ENCODE data around the gene OR51B5. TPM values are rescaled to one million over a fixed set of nuclear protein-coding genes. Genes with fewer than 3 reads are reported as not detected.
"Not testable (repeated sequence)": the region's sequence is repeated elsewhere in the genome, so short reads cannot be mapped to it uniquely, and the experiment has no call there.

Gene OR51B5
- total RNA-seq (2014; rRNA removed; shearing (Covaris generic)): not detected in 2 replicates

DNA sequence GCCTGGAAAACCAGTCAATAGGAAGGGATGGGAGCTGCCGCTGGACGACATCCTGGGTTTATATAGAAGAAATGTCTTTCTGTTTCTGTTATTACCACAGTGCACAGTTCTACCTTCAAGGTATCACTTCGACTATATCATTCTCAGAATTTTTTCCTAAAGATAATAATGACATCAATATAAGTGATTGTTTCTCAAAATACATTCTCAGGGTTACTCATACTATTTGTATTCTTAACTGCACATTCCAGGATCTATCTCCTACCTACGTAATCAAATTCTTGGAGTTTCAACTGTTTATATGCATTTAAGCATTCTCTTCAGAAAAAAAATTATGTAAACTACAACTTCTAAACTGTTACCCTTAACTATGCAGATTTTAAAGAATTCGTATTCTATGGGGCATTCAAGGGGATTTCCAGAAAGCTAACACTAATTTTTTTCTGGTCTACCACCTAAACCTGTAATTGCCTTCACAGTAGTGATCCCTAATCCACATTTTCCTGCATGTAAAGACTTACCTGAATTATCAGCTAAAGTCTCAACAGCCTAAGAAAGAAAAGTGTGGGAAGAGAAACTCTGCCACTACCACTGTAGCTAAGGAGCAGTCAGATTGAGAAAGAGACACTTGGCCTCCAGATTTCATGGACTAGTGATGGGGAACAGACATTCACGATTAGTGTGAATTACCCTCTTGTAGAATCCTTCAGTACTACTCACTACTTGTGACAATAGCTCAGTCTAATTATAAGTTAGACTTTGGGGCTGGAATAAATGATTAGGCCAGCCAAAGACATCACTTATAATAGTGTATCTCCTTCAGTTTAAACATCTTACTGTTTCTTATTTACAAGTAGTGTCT lies at the start of gene OR51B5:
TSS of gene OR51B5 (minus strand) at position 51 of the 862 bp plus-strand sequence. CDS start at position 51, 0 bp downstream.
- no peak for DNase-seq (ENCODE audit: low spot score)

DNA sequence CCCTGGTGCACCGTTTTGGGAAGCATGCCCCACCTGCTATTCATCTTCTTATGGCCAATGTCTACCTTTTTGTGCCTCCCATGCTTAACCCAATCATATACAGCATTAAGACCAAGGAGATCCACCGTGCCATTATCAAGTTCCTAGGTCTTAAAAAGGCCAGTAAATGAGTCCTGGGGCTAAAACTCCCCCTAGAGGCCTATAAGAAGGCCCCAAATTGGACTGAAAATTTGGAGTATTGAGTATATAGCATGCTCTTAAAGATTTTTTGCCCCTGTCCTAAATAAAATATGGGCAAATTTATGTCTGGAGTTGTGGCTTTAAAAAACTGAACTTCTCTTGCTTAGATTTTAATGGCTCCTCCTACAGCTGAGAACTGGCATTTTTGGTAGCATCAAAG lies 46.9 kb upstream of the OR51B5 start:
- no peak for DNase-seq (ENCODE audit: low spot score)

- DNase-seq (ENCODE audit: low spot score): no peak
These were observed 41.0 kb upstream of the OR51B5 start for GRCh38 chr11:5384335-5384734.

DNA sequence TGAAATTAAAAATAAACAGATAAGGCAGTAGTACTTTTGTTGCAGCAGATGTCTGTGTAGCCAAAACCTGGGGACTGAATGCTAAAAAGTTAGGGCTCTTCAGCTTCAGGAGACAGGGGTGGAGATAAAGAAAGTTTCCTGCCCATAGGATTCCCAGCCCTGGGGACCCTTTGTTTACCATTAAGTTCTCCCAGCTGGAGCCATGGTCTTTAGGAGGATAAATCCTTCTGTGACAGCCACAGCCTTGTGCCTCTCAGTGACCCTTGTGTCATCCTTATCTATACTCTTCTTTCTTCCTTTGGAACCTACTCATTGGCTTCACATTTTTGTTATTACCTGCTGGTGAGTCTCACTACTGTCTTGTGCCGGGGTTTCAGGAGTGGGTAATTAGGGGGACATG lies 40.3 kb upstream of the OR51B5 start, which contains the start of gene OR51M1:
TSS of gene OR51M1 (plus strand) at position 237 of the 400 bp plus-strand sequence. CDS start 5,587 bp downstream, outside the sequence.
- DNase-seq (ENCODE audit: low spot score): no peak

DNA sequence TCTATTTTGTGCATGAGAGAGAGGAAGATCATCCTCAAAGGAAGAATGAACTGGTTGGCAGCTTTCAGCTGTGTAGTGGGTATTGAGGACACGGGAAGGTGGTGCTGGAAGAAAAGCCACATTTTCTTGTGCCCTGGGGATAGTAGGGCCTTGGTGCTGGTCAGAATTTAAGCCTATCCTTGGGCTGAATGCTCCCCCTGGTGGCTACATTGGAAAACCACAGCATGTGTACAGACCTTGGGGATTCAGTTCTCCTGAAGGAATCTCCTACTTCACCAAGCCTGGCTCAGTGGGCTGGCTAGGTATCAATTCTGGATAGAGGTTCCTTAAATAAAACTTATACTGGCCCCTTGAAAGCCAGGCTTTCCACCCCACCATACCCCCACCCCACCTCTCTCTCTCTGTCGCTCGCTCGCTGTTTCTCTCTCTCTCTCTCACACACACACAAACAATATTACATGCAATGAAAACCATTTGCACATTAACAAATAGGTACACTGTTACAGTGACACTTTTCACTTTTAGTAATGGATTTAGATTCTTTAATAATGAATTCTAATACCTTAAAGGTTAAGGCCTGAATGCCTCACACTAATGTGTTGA lies 37.5 kb upstream of the OR51B5 start:
- peak; percentile 79 for DNase-seq (ENCODE audit: low spot score)

DNA sequence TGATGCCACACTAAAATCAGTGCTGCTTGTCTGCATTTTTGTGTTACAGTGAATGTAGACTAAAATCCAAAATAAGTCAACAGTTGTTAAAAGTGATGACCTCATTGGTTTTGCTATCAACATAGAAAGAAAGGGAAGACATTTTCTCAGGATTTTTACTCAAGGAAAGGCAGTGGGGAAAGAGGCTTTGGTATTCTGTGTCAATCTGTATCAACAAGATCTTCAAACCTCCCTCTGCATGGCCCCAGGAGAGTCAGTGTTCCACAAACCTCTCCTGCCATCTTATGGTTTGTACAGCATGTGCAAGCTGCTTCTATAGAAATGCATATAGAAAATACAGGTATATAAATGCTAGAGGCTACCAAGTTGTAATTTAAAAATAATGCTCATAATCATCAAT lies 26.5 kb upstream of the OR51B5 start:
- peak; percentile 17 for DNase-seq (ENCODE audit: low spot score)

DNA sequence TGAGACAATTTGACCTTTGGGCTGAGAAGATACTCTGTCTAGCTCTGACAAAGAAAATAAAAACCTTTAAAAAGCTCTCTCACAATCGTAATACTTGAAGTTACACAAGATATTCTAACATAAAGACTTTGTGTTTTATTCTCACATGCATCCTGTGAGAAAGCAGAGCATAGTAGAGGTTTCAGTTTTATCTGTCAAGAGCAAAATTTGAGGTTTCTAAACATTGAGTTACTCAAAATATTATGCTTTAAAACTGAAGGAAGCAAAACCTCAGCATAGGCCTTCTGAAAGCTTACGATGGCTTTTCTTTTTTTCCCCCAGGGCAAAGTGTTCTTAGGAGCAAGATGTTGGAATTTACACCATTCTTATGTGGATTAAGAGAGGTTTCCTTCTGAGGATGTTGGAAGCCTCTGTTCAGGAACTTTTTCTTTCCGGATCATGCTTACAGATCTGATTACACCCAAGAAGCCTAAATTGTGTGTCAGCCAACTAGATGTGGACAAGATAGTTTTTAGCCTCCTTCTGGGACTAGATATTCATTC lies 25.2 kb upstream of the OR51B5 start:
- no peak for DNase-seq (ENCODE audit: low spot score)

DNA sequence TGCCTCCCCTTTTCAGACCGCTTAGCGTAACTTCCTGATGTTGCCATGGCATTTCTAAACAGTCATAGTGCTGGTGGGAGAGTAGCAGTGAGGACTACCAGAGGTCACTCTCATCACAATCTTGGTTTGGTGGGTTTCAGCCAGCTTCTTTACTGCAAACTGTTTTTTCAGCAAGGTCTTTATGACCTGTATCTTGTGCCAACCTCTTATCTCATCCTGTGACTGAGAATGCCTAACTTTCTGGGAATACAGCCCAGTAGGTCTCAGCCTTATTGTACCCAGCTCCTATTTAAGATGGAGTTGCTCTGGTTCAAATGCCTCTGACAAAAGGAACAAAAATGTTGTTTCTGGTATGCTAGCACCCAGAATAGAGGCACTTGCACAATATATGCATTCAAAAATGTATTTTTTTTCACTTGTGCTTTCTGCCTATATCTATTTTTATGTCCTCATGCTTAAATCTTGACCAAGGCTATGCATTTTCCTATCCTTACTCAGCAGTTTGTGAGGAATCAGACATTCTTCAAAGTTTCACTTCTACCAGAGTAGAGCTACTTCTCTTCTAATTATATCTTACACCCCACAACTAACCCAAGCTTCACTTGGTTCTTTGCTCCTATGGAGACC lies 24.2 kb upstream of the OR51B5 start:
- DNase-seq (ENCODE audit: low spot score): no peak

- DNase-seq (ENCODE audit: low spot score): no peak
These were observed 23.5 kb upstream of the OR51B5 start for GRCh38 chr11:5366856-5367255.

DNA sequence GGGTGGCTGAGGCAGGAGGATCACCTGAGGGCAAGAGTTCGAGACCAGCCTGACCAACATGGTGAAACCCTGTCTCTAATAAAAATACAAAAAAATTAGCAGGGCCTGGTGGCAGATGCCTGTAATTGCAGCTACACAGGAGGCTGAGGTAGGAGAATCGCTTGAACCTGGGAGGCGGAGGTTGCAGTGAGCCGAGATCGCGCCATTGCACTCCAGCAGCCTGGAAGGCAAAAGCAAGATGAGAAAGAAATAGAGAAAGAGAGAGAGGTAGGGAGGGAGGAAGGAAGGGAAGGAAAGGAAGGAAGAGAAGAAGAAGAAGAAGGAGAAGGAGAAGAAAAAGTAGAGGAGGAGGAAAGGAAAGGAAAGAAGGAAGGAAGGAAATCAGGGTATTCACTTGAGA lies 23.0 kb upstream of the OR51B5 start:
- not testable (repeated sequence) for DNase-seq (ENCODE audit: low spot score)

GRCh38 chr11:5364214-5364613 lies 20.9 kb upstream of the OR51B5 start:
- no peak for DNase-seq (ENCODE audit: low spot score)

- DNase-seq (ENCODE audit: low spot score): no peak
These were observed 20.4 kb upstream of the OR51B5 start for GRCh38 chr11:5363679-5364078.

DNA sequence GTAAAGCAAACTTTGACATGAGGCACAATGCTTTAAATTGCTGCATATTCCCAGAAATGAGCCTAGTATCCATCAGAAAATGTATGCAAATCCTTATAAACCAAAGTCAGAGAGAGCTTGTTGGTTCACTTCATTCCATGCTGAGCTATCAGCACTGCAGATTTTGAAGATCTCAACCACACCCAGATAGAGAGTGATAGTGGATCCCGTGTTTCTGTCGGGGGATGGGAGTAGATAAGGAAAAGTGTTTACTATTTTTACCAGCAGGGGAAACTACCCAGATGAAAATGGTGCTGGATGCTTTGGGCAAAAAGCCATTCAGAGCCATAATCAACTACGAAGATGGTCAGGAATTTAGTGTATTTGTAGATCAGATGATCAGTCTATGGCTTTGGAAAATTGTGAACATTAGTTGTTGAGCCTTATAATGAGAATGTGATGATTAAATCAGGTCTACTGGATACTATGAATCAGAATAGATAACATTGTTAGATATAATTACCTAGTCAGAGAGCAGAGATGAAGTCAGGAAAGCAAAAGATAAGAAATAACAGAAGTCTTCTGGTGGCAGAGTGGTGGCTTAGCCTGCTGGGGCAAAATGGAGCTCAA lies 18.8 kb upstream of the OR51B5 start:
- no peak for DNase-seq (ENCODE audit: low spot score)

- not testable (repeated sequence) for DNase-seq (ENCODE audit: low spot score)
These were observed 12.7 kb upstream of the OR51B5 start for GRCh38 chr11:5356031-5356430.

- DNase-seq (ENCODE audit: low spot score): no peak
These were observed 7.9 kb upstream of the OR51B5 start, which contains the start of gene OR51B6 for GRCh38 chr11:5351208-5351607. Gene OR51B6, plus strand, starts transcription at chr11:5351508. Its CDS starts 0 bp downstream, at chr11:5351508.

GRCh38 chr11:5349550-5349949 lies 6.2 kb upstream of the OR51B5 start:
- no peak for DNase-seq (ENCODE audit: low spot score)

GRCh38 chr11:5348551-5349194 lies 5.3 kb upstream of the OR51B5 start:
- no peak for DNase-seq (ENCODE audit: low spot score)

DNA sequence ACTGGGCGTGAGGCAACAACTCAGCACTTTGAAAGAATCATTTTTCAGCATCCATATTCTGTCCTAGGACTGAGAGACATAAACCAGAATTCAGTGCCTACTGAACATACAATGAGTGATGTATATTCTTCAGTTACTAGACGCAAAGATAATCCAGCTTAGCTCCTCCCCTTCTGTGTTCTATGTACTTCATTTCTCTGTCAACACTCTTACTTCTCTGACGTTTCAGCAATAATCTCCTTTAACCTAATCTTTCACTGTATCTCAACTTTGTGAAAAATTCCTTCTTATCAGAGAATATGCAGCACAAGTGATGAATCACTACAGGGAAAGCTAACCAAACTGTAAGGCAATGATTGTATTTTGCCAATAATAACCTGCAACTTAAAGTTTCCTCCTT lies 2.5 kb upstream of the OR51B5 start:
- DNase-seq (ENCODE audit: low spot score): no peak

- DNase-seq (ENCODE audit: low spot score): no peak
These were observed 3.5 kb downstream of the OR51B5 start for GRCh38 chr11:5339771-5340322.

DNA sequence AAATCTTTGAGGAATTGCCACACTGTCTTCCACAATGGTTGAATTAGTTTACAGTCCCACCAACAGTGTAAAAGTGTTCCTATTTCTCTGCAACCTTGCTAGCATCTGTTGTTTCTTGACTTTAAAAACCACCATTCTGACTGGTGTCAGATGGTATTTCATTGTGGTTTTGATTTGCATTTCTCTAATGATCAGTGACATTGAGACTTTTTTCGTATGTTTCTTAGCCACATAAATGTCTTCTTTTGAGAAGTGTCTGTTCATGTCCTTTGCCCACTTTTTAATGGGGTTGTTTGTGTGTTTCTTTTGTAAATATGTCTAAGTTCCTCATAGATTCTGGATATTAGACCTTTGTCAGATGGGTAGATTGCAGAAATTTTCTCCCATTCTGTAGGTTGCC lies 6.1 kb downstream of the OR51B5 start:
- DNase-seq (ENCODE audit: low spot score): not testable (repeated sequence)

DNA sequence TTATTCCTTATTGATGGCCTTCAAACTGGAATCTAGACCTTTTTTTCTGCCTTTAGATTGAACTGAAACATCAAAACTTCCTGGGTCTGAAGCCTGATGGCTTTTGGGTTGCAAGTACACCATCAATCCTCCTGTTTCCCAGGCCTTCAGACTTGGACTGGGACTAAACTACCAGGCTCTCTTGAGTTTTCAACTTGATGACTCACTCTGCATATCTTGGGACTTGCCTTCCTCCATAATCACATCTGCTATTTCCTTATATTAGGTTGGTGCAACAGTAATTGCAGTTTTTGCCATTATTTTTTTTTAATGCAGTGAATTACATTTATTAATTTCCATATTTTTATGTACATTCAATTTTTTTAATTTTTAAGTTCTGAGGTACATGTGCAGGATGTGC lies 7.0 kb downstream of the OR51B5 start:
- DNase-seq (ENCODE audit: low spot score): no peak
